H54 (cell line): ENCODE results near the gene CACNA1C.

Experiments
- DNase-seq: peaks from one replicate; pipeline ENCODE4 v3.0.0; 2011; ENCODE audit warnings: low spot score, mixed read lengths; ENCODE audit not compliant: insufficient read length
- FAIRE-seq: peaks from 3 replicates; lab custom pipeline; 2011; peaks lifted over from hg19 to GRCh38; lab: Jason Lieb, UNC
- POLR2A ChIP-seq: IDR thresholded peaks from 2 replicates; pipeline ENCODE4 v1.6.1; 2011; ENCODE audit warnings: low read depth, mild to moderate bottlenecking, low read length

CACNA1C gene

GRCh38 chr12:2504577-2504976 lies 451.8 kb downstream of the CACNA1C start:
- DNase-seq (no peak), FAIRE-seq (no peak)
- no peak for TF ChIP-seq POLR2A

- TF ChIP-seq POLR2A = no peak
- no peak for FAIRE-seq
- no peak for DNase-seq
These were observed 455.0 kb downstream of the CACNA1C start for GRCh38 chr12:2507814-2508213.

- TF ChIP-seq POLR2A = no peak
- DNase-seq = no peak
- FAIRE-seq = no peak
These were observed 456.4 kb downstream of the CACNA1C start for GRCh38 chr12:2509137-2509536.

GRCh38 chr12:2510045-2510444 lies 457.3 kb downstream of the CACNA1C start:
- no peak for TF ChIP-seq POLR2A
- FAIRE-seq = no peak
- DNase-seq = no peak

GRCh38 chr12:2513141-2514037 lies 460.6 kb downstream of the CACNA1C start:
- DNase-seq (no peak), FAIRE-seq (no peak)
- TF ChIP-seq POLR2A = no peak

GRCh38 chr12:2514038-2514340 lies 461.2 kb downstream of the CACNA1C start:
- FAIRE-seq = no peak
- no peak for TF ChIP-seq POLR2A
- no peak for DNase-seq

- FAIRE-seq = peak; percentile 97
- no peak for TF ChIP-seq POLR2A
These were observed 468.0 kb downstream of the CACNA1C start for GRCh38 chr12:2520722-2521246.

GRCh38 chr12:2523317-2523716 lies 470.5 kb downstream of the CACNA1C start:
- DNase-seq (no peak), FAIRE-seq (no peak)
- no peak for TF ChIP-seq POLR2A

More at GRCh38 chr12:2520722-2521246, 468.0 kb downstream of the CACNA1C start:
- peak; percentile 61 for DNase-seq

- no peak for FAIRE-seq
- no peak for TF ChIP-seq POLR2A
- DNase-seq = no peak
These were observed 471.1 kb downstream of the CACNA1C start for GRCh38 chr12:2523844-2524243.

- FAIRE-seq (no peak), DNase-seq (no peak)
- TF ChIP-seq POLR2A = no peak
These were observed 473.6 kb downstream of the CACNA1C start for GRCh38 chr12:2526371-2526770.

- TF ChIP-seq POLR2A = no peak
- FAIRE-seq = no peak
- no peak for DNase-seq
These were observed 475.2 kb downstream of the CACNA1C start for GRCh38 chr12:2528001-2528400.

GRCh38 chr12:2529807-2530206 lies 477.0 kb downstream of the CACNA1C start:
- no peak for TF ChIP-seq POLR2A
- FAIRE-seq = no peak
- DNase-seq = no peak

- TF ChIP-seq POLR2A = no peak
- DNase-seq (no peak), FAIRE-seq (no peak)
These were observed 478.6 kb downstream of the CACNA1C start for GRCh38 chr12:2531371-2531770.

GRCh38 chr12:2533036-2533435 lies 480.2 kb downstream of the CACNA1C start:
- DNase-seq = no peak

More at GRCh38 chr12:2533036-2533435, 480.2 kb downstream of the CACNA1C start:
- TF ChIP-seq POLR2A = no peak
- FAIRE-seq = no peak
